Epithelial cell of proximal tubule (primary cell): Measurements from ENCODE around the gene TAS1R2. TPM values are rescaled to one million over a fixed set of nuclear protein-coding genes. Genes with fewer than 3 reads are reported as not detected.
"Not testable (repeated sequence)": the region's sequence is repeated elsewhere in the genome, so short reads cannot be mapped to it uniquely, and the experiment has no call there.

Source experiments
- DNase-seq: peaks from one replicate; pipeline ENCODE4 v3.0.0-alpha.2; 2011; ENCODE audit warnings: low read depth
- H3K4me3 ChIP-seq: 2 replicates; pipeline ENCODE4 v1.5.1; 2011; ENCODE audit warnings: low read depth, mild to moderate bottlenecking, low read length
- total RNA-seq: library from RNA; depleted of rRNA; stranded (reverse); fragments of >200 nt; gene quantifications from 2 replicates; pipeline ENCODE4 v1.2.3, GENCODE V29; 2015
- TF ChIP-seq, protein P1 (sequence below): conservative IDR thresholded peaks from 2 replicates; pipeline ENCODE4 v1.5.1; 2012; ENCODE audit warnings: low read depth, mild to moderate bottlenecking, low read length

The TAS1R2 gene
- total RNA-seq, 1 donor from 2014 or later = not detected

DNA sequence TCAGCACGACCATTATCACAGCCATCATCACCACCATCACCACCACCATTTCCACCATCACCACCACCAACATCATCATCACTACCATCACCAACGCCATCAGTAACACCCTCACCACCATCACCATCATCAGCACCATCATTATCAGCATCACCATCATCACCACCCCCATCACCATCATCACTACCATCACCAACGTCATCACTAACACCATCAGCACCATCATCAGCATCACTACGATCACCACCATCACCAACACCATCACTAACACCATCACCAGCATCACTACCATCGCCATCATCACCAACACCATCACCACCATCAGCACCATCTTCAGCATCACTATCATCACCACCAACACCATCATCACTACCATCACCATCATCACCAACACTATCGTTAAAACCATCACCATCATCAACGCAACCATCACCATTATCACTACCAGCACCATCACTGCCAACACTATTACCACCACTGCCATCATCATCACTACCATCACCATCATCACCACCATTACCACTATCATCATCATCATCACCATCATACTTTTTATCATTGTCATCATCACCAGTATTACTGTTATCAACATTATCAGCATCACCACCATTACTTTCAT lies 1.3 kb downstream of the TAS1R2 start:
- TF ChIP-seq, protein P1, sequence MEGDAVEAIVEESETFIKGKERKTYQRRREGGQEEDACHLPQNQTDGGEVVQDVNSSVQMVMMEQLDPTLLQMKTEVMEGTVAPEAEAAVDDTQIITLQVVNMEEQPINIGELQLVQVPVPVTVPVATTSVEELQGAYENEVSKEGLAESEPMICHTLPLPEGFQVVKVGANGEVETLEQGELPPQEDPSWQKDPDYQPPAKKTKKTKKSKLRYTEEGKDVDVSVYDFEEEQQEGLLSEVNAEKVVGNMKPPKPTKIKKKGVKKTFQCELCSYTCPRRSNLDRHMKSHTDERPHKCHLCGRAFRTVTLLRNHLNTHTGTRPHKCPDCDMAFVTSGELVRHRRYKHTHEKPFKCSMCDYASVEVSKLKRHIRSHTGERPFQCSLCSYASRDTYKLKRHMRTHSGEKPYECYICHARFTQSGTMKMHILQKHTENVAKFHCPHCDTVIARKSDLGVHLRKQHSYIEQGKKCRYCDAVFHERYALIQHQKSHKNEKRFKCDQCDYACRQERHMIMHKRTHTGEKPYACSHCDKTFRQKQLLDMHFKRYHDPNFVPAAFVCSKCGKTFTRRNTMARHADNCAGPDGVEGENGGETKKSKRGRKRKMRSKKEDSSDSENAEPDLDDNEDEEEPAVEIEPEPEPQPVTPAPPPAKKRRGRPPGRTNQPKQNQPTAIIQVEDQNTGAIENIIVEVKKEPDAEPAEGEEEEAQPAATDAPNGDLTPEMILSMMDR = no peak

GRCh38 chr1:18856435-18856834 lies 3.0 kb downstream of the TAS1R2 start:
- DNase-seq = no peak
- TF ChIP-seq, protein P1 = no peak
- H3K4me3 ChIP-seq = no peak overlapping the region

More for the DNA sequence above, 1.3 kb downstream of the TAS1R2 start:
- no peak for DNase-seq
- no peak overlapping the region for H3K4me3 ChIP-seq

GRCh38 chr1:18855573-18855972 lies 3.9 kb downstream of the TAS1R2 start:
- H3K4me3 ChIP-seq = no peak overlapping the region
- TF ChIP-seq, protein P1 = no peak
- DNase-seq = no peak

- TF ChIP-seq, protein P1 = no peak
- DNase-seq = no peak
- H3K4me3 ChIP-seq = no peak overlapping the region
These were observed 5.0 kb downstream of the TAS1R2 start for GRCh38 chr1:18854331-18855025.

DNA sequence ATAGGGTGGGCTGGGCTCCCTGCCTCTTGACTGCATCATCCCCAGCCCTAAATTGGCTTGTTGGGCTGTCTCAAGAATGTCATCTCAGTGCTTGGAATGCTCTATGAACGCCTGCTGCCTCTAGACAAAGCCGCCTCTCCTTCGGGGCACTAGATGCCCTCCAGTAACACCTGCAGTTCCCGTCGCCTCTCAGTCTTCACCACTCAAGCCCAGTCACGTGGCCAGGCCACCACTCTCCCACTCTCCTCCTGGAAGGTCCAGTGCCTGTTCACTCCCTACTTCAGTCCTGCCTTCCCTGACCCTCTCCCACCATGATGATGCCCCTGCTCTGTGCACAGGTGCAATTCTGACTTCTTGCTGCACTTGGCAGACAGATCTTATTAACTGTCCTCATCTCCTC lies 7.0 kb downstream of the TAS1R2 start:
- DNase-seq = no peak
- no peak overlapping the region for H3K4me3 ChIP-seq
- TF ChIP-seq, protein P1 = no peak

- H3K4me3 ChIP-seq = no peak overlapping the region
- TF ChIP-seq, protein P1 = no peak
- DNase-seq = no peak
These were observed 10.2 kb downstream of the TAS1R2 start for GRCh38 chr1:18849261-18849711.

DNA sequence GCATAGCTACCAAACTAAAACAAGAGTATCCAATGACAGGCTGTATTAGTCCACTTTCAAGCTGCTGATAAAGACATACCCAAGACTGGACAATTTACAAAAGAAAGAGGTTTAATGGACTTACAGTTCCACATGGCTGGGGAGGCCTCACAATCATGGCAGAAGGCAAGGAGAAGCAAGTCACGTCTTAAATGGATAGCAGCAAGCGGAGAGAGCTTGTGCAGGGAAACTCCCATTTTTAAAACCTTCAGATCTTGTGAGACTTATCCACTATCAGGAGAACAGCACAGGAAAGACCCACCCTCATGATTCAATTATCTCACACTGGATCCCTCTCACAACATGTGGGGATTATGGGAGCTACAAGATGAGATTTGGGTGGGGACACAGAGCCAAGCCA lies 11.7 kb downstream of the TAS1R2 start:
- H3K4me3 ChIP-seq, DNase-seq: not testable (repeated sequence)
